Measurements from ENCODE around the gene TPM3. TPM values are rescaled to one million over a fixed set of nuclear protein-coding genes. Genes with fewer than 3 reads are reported as not detected.
"Not testable (repeated sequence)": the region's sequence is repeated elsewhere in the genome, so short reads cannot be mapped to it uniquely, and the experiment has no call there.

TPM3 gene
- total RNA-seq, 1 donor from 2014 or later = 978 TPM

DNA sequence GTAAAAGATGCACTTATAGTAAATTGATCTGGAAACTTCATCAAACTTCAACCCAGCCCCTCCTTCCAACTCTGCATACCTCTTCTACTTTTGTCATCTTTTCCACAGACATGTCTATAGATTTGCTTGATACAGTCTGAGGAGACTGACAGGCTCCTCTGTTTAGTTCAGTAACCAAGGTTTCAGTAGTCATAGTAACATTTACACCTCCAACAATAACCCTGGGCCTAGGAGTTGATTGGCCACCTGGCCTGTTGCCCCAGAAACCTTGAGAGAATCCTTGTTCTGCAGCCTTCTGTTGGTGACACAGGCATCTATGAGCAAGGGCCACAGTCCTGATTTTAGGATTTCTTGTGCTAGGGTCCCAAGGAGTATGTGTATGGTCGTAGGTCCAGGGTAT, 14.3 kb upstream of the TPM3 start, which contains the start of gene CFAP141:
TSS of gene CFAP141 (minus strand) at position 138 of the 400 bp plus-strand sequence. CDS start at position 112, 26 bp downstream.
- no peak for DNase-seq (ENCODE audit: low read depth)

DNA sequence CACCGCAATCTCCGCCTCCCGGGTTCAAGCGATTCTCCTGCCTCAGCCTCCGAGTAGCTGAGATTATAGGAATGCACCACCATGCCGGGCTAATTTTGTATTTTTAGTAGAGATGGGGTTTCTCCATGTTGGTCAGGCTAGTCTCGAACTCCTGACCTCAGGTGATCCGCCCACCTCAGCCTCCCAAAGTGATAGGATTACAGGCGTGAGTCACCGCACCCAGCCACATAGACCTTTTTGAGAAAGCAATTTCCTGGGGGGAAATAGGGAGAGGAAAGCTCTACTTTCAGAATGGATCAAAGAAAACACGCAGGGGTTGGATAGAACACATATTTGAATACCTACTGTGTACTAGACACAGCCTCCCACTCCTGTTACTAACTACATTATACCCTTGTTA, 13.9 kb upstream of the TPM3 start:
- not testable (repeated sequence) for DNase-seq (ENCODE audit: low read depth)

DNA sequence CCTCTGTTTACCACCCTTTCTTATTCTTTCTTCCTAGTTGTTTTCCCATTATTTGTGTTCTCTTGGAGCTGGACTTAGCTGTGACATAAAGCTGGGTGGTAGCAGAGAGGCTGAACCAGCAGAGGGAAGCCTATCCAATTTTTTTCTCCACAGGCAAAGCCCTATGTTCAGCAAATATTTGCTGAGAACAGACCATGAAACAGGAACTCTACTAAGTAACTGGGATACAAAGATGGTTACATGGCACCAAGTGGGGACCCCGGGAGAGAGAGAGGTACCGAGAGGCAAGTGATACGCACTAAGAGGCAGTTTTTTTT, 7.6 kb upstream of the TPM3 start:
- no peak for DNase-seq (ENCODE audit: low read depth)

DNA sequence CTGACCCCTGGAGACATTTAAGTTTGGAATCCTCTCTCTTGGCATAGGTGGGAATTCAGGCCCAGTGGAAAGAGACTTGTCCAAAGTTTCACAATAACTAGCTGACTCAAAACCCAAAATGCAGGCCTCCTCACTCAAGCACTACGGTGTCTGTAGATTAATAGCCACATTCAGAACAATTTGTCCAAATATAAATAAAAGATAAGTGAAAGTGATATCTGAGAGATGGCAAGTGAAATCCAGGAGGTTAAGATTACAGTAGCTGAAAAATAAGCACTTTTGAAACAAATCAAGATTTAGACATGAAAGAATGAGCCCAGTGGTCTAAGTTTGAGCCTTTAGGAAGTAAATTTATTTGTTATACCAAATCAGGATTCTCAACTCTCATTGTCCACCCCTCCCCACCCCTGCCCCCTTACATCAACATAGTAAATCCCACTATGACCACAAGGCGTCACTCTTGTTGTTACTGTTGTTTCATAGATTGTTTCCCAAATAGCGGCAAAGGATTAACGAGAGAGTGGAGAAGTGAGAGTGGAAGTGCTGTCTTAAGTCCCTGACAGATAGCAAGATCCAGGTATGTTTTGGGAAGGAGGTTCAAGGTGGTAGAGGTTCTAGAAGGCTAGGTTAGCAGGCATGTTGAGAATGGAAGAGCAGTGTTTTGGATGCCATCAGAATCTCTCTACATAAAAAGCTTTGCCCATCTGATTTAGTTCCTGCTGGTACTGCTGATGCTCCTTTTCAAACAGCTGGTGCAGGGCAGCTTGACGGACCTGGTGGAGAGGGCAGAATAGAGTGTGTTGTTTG, 7.1 kb upstream of the TPM3 start:
- peak; percentile 80 for DNase-seq (ENCODE audit: low read depth)

DNA sequence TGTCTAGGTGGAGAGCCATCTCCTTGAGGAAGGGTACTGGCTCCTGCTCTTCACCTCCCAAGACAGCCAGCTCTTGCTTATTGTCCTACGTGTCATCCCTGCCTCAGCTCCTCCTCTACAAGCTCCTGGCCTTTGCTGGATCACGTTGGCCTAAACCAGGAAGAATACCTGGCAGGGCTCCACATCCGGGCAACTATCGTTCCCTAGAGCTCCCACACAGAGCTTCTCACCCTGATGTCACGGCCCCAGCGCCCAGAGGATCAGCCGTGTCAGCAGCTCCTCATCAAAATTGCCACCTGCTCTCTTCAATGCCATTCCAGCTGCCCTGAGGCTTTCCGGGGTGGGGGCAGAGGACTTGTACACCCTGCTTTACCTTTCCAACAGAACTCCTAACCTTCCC, 1.9 kb upstream of the TPM3 start:
- DNase-seq (ENCODE audit: low read depth) = peak; percentile 92

DNA sequence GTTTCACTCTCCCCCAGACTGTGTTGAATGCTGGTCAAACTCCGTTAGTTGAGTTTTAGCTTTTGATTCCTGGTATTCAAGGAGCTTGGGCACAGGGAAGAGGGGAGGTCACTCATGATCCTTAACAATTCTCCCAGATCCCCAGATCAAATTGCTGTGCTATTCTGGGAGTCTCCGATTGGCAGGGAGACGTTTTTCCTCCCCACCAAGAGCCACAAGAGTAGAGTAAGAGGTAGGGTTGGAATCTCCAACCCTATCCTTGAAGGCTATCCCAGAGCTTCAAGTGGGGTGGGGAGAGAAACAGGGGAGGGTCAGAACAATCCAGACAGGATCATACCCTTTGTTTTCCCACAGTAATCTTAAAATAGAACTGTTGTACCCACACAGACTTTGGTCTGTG, 576 bp upstream of the TPM3 start:
- peak; percentile 90 for DNase-seq (ENCODE audit: low read depth)

DNA sequence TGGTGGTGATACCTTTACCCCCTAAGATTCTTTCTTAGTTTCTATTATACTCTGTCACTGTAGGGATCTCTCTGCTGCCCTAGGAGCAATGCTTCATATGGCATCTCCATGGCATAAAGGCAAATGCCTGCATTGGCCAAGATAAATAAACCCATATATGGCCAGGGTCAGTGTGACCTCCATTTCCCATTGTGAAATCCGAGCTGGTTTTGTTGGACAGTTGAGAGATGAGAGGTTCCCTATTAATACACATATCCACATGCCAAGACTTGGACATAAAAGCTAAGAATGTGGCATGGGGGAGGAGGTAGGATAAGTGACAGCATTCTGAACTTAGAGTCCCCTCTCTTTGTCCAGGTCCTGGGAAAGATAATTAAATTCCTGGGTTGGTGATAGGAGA, 1.4 kb downstream of the TPM3 start:
- DNase-seq (ENCODE audit: low read depth) = peak; percentile 92

DNA sequence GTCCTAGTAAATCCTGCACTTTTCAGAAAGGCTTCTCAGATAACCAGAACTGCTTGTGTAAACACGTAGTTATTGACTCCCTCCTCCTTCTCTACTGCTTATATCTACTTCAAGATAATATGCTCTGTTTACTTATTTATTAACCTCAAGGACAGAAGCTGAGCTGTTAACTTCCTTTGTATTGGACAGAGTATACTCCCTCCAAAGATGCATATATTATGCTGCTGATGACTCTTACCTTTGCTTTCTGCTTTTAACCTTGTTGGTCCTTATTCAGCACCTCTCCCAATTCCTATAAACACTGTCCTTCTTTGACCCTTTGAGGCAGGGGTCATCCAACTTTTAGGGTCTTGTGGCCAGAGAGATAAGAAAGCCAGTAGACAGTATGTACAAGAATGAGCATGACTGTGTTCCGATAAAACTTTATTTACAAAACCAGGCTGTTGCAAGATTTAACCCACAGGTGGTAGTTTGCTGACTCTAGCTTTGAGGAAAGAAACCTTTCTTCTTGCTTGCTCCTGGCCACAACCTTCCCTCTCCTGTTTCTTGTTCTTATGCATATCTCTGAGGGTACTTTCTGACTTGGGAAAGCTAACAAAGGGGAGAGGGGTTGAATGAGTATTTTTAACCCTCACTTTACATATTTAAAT, 4.9 kb downstream of the TPM3 start:
- DNase-seq (ENCODE audit: low read depth) = peak; percentile 39

DNA sequence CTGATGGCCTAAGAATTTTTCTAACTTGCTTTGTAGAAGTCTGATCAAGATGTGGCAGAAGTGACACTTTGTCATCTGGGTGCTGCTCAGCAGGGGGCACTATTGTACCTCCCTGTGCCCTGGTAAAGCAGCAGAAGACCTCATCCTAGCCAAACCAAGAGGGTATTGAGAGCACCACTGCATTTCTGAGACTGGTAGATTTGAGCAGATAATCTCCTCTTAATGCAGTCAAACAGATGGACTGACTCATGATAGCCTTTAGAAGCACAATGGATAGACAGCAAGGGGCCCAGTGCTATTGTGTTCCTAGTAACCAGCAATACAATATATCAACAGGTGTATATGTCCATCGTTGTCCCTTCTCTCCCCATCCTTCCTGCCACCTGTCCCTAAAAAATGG, 5.7 kb downstream of the TPM3 start:
- peak; percentile 84 for DNase-seq (ENCODE audit: low read depth)

DNA sequence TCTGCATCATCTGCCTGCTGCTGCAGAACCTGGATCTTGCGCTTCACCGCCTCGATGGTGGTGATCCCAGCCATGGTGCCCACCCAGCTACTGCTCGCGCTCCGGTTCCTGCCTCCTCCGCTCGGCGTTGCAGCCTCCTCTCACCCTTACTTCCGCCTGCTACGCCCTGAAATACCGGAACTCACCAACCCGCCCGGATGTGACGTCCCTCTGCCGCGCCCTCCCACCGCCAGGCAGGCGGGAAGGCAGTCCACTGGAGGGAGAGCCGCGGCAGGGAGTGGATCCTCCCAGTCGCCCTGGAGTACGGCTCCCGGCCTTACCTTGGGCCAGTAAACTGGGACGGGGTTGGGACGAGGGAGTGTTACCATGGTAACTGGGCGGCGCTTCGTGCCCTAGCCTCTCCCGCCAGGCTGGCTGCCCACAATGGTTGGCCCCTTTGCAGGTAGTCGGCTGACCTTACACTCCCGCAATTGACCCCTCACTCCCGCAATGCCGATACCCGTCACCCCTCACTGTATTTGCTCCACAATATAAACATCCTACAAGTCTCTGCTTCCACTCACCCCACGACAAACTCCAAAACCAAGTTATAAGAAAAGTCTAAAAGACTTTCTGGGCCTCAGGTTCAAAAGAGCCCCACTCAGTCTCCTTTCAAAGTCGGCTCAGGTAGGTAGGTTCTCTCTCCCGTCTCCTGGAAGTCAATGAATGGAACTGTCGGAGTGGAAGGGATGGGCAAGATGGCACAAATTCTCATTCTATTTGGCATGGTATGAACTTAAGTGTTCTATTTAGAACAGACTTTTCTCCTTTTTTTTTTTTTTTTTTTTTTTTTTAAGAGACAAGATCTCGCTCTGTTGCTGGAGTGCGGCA, 8.6 kb downstream of the TPM3 start:
- DNase-seq (ENCODE audit: low read depth) = peak; percentile 94

DNA sequence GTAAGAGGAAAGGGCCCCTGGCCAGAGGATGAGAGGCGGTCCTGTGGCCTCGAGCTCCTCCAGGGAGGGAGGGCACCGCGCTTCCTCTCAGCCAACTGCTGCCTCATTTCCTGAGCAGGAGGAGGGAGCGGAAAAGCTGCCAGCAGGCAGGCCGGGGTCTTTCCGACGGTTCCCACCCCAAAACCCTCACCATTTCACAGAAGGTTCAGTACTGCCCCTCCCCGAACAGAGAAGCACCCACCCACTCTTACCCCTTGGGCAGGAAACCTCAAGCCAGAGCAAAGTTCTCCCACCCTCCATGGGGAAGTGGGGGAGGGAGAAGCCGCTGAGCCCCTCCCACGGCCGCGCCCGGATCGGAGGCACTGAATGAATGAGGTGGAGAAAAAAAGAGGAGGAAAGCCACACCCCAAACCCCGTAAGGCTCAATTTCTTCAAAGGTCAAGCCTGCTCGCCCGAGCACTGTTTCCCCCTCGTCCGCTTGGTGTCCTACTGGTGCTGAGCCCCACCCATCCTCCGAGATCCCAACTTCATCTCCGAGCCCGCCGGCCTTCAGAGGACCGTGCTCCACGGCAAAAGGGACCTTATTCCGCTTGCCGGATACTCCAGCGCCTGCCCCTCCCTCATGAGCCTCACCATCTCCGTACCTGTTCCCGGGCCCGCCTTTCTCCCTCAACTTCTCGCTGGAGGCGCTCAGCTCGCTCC, 9.4 kb downstream of the TPM3 start:
- peak; percentile 83 for DNase-seq (ENCODE audit: low read depth)

DNA sequence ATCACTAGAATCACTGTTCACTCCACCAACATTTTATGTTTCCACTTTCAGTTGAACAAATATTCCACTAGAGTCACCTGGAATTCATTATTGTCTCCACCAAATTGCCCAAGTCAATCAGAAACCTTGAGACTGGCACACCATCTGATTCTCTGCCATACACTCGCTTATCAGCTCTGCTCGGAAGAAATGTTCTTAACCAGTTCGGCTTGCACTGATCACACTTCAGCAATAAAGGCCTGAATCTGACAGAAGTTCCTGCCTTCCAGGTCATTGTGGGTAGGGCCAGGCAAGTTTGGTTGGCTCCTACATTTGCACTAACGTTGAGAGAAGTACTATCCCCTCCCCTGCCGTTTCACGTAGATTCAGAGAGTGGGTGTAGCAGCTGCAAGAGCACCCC, 10.0 kb downstream of the TPM3 start:
- no peak for DNase-seq (ENCODE audit: low read depth)

DNA sequence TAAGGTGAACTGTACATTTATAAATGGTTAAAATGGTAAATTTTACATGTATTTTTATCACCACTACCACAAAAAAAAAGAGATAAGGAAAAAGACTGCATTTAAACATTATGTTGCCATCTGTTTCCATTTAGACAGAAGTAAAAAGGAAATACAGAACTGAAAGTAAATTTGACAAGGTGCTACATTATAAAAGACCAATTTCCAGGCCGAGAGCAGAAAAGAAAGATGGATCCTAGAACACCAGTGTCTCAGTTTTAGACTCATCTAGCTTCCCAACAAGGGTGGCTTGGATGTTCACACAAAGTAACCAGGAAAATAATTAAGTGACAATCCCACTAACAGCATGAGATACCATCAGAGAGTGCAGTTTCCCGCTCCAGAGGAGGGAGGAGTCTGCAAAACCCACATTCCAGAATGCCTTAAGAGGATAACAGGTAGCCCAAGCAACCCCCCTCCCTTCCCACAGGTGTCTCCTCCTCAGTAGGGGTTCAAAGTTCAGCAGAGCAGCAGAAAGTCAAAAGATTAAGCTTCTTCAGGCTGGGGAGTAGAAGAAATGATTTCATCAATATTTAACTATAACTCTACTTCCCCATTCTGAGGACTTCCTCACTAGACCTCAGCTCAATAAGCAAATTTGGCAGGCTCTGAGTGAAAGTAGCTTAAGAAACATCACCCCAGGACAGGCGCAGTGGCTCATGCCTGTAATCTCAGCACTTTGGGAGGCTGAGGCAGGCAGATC, 11.8 kb downstream of the TPM3 start:
- no peak for DNase-seq (ENCODE audit: low read depth)

DNA sequence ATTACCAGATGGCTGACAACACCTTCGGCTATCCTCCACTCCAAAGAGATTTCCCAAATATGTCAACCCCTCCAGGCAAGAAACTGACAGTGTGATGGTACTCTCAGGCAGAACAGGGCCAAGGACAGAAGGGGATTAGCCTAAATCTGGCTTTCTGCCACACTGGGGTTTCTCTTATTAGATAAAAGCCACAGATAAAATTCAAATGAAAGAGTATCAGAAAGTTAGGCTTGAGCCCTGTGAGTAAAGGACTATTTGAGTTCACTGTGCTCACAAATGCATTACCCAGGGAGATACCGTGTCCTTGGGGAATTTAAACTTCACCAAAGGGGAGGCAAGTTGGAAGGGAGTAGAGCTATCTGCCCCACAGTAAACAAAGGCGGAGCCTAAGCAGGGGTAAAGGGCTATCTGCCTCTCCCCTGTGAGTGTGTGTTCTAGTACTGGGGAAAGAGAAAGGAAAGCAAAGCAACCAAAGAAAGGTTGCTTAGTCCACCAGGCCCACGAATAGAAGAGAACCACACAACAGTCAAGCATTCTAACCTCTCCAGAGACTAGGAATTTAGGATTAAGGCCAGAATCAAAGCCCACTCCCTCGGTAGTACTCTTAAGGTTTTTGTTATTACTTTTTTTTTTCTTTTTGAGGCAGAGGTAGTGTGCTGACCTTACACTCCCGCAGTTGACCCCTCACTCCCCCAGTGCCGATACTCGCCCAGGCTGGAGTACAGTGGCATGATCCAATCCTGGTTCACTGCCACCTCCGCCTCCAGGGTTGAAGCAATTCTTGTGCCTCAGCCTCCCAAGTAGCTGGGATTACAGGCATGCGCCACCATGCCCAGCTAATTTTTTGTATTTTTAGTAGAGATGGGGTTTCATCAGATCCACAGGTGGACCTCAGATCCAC, 12.7 kb downstream of the TPM3 start:
- no peak for DNase-seq (ENCODE audit: low read depth)

DNA sequence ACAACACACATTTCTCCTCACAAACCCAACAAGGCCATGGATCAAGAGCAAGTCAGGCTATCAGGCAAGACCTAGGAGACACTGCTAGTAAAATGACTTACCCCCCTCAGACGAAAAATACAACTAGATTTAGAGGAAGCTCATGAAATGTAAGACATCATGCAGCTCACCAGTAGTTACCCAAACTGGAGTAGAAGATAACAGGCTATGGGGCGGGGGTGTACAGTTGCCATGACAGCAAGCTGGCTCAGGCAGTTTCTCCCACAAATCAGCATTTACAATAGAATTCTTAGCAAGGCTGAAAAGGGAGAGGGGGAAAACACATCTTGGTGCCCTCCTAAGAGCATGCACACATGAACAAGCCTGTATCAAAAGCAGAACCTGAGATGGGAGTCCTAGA, 13.9 kb downstream of the TPM3 start:
- no peak for DNase-seq (ENCODE audit: low read depth)

DNA sequence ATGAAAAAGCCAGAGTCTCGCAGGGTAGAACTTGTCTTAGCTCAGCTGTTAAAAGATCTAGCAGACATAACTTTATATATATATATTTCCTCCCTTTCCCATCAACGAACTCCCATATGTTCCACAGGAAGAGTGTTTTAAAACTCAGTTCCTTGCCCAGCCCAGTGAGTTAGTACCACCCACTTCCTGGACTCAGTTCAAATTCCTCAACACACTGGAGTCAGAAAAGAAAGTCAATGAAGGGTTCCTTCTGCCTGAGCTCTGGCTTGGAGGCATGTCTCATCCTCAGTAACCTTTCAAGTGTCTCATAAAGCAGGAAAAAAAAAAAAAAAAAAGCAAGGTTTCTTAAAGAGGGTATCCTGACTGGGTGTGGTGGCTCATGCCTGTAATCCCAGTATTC, 15.6 kb downstream of the TPM3 start:
- peak; percentile 49 for DNase-seq (ENCODE audit: low read depth)

DNA sequence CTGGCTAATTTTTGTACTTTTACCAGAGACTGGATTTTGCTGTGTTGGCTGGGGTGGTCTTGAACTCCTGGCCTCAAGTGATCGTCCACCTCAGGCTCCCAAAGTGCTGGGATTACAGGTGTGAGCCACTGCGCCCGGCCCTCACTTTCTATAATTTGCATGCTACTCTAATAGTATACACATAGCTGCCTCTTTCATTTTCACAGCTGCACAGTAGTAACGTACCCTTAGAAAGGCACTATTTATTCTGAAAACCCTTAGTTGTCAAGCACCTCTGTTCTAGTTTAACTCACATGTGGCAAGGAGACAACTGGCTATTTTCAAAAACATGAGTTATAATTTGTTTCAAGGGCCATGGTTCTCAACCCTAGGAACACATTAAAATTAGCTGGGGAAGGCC, 17.2 kb downstream of the TPM3 start:
- DNase-seq (ENCODE audit: low read depth) = no peak

DNA sequence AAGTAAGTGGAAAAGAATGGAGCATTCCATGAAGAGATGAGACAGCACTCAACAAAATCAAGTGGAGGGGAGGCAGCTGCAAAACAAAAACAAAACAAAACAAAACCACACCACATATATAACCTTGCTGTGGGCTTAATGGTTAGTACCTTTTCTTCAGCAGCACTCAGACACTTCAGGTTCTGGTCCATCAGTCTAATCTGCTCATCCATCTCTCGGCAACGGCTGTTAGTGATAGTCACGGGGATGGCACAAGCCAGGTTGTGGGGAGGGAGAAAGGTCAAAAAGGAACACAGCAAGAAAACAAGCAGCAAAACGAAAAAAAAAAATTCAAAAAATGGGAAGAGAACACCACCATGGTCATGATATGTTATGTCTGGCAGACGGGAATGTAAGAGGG, 20.0 kb downstream of the TPM3 start:
- DNase-seq (ENCODE audit: low read depth) = no peak

DNA sequence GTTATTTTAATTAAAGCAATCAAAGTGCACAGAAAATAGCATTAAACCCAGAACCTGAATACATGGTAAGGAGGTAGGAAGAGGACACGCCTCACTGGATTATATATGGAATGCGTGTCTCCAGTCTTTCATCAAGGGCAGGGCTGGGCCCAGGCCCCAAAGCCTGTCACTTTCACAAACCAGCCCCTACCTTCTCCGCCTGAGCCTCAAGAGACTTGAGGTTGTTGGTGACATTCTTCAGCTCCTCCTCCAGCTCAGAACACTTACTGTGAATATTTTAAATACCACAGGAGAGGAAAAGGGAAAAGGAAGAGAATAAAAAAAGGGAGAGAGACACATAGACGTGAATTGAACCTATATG, 20.7 kb downstream of the TPM3 start:
- DNase-seq (ENCODE audit: low read depth) = no peak
